ENCODE results near the gene HDAC4.

The HDAC4 gene

DNA sequence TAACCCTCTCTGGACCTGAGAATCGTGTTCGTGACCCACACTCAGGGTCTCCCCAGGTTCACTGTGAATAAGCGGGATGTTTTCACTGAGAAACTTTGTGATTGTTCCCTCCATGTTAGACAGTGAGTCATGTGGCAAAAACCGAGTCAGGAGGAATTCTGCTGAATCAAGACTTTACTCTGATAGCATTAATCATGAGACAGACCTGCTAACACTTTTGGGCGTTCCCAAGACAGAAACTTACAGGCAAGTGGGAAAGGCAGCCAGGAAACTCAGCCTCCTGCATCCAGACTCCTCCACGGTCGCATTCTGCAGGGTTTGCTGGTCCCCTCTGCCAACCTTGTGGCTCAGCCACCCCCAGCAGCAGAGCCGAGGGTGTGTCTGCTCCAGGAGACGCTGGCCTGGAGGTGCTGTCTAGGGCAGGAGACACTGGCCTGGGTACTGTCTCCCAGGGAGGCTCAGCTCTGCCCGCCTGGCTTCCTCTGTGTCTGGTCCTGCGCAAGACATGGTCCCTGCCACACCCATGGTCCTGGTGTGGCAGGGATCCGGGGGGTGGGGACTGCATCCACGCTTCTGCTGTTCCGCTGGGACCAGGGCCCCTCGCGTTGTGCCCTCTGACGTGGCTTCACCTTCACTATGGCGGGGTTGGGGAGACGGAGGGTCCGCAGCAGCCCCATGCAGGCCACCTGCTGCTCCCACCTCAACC lies 375.6 kb downstream of the HDAC4 start:
- no peak for DNase-seq (ENCODE audit: low read depth)

DNA sequence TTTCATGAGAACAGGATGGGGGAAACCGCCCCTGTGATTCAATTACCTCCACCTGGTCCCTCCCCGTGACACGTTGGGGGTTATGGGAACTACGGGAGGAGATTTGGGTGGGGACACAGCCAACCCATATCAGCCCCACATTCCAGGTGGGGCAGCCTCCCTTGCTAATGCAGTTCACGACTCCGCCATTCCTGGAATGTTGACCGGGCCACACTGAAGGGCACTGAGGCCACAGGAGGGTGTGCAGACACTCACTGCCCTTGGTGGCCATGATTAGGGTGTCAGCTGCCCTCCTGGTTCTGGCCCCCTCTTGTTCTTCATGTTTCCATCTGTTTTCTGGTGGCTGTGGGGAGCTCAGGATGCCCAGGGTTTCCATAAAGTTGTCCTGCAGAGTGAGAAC lies 376.6 kb downstream of the HDAC4 start:
- no peak for DNase-seq (ENCODE audit: low read depth)

DNA sequence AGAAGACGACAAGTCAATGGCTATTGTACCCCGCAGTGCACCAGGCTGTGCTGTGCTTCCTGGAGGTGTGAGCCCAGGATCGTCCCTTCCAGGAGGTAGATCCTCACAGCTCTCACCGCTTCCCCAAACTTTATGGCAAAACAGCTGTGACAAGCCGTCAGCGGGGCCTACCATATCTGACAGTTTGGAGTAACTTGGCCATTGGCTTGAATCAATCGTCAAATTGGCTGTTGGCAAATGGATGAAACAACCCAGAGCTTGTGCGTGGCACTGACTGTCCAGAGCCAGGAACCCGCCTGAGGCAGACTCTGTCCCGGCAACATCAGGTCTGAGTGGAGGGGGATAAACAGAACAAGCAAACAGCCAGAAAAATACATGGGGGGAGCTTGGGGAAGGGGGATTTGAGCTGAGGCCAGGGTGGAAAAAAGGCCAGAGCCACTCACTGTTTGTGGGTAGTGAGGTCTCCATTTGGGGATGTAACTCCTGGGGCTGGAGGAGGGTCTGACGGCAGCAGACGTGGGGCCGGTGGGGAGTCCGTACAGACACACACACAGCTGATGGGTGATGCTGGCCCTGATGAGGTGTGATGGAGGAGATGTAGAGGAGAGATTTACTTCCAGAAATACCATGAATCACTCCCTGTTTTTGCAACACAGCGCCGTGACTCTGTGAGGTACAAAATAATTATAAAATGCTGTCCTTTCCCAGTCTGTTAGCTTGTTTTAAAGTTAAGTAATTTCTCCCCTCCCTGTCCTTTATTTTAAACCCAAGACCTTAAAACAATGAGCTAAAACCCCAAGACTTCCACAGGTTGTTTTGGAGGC lies 378.2 kb downstream of the HDAC4 start:
- no peak for DNase-seq (ENCODE audit: low read depth)

- no peak for DNase-seq (ENCODE audit: low read depth)
These were observed 379.0 kb downstream of the HDAC4 start for GRCh38 chr2:239021651-239022436.

DNA sequence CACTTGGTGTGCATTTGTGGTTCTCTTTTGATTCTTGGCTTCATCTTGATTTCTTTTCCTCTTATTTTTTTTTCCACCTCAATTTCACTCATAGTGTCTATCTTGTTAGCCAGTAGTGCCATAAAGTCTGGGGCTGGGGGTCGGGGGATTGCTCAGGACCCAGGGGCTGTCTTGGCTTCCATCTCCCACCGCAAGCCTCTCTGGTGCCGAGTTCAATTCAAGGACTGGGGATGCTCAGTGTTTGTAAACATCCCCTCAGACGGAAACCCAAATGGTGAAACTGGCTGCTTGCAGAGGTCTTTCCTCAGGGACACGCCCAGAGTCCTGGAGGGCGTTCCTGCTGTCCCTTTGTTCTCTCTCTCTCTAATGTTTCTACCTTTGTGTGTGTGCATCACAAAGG lies 379.6 kb downstream of the HDAC4 start:
- DNase-seq (ENCODE audit: low read depth), result no peak

DNA sequence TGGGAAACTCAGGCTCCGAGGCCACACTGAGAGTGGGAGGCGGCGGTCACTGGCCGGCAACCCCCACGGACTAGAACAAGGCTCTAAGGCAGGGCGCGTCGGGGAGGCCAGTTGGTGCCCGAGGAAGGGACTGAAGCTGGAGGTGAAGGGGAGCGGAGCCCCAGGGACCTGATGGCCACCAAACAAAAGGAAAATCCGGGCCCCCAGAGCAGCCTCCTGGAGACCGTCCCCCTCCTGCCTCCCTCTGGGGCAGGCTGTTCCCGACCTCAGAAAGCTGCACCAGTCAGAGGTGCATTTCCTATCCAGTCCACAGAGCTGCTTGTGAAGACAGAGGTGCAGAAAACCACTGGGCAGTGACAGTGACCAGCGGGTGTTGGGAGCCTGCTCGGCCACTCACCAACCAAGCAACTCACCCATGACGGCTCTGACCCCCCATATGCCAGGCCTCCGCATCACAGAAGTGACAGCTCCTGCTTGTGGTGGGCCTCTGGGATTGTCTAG lies 380.2 kb downstream of the HDAC4 start:
- no peak for DNase-seq (ENCODE audit: low read depth)

DNA sequence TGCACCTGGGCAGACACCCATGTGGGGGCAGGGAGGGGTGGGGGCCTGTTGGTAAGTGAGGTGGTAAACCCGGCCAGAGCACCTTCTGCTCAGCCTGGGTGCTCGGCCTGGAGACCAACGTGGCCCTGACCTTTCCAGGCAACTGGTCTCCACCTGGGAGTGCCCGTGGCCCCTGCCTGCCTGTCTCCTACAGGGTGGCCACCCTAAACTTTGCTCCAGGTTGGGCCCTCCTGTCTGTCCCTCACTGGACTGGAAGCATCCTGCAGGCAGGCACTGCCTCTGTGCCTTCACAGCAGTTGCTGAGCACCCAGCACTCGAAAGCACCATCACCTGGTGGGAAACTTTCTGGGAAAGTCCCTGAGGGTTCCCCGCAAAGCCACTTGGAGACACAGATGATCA lies 381.6 kb downstream of the HDAC4 start:
- DNase-seq (ENCODE audit: low read depth), result no peak

- DNase-seq (ENCODE audit: low read depth), result no peak
These were observed 382.3 kb downstream of the HDAC4 start for GRCh38 chr2:239018271-239019182.

DNA sequence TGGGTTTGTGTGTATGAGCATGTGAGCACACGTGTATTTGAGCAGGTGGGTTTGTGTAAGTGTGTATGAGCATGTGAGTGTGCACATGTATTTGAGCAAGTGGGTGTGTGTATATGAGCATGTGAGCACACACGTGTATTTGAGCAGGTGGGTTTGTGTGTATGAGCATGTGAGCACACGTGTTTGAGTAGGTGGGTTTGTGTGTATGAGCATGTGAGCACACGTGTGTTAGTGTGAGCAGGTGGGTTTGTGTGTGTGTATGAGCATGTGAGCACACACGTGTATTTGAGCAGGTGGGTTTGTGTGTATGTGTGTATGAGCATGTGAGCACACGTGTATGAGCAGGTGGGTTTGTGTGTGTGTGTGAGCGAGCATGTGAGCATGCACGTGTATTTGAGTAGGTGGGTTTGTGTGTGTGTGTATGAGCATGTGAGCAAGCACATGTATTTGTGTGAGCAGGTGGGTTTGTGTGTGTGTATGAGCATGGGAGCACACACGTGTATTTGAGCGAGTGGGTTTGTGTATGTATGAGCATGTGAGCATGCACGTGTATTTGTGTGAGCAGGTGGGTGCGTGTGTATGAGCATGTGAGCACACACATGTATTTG lies 383.2 kb downstream of the HDAC4 start:
- DNase-seq (ENCODE audit: low read depth), result no peak

- no peak for DNase-seq (ENCODE audit: low read depth)
These were observed 384.7 kb downstream of the HDAC4 start for GRCh38 chr2:239015901-239016675.

GRCh38 chr2:239015218-239015900 lies 385.5 kb downstream of the HDAC4 start:
- no peak for DNase-seq (ENCODE audit: low read depth)

GRCh38 chr2:239014458-239015217 lies 386.2 kb downstream of the HDAC4 start:
- DNase-seq (ENCODE audit: low read depth), result no peak

DNA sequence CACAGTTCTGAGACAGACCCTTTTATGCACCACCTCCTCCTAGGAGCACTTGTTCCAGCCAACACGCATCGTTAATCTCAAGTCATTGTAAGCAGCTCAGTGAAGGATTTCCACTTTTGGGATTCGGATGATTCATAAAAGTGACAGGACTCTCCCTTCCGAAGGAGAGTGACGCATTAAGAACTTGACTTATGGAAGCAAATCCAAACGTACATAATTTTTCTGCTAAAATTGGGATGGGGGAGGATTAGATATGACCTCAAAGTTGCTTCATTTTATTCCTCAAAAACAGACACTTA lies 387.2 kb downstream of the HDAC4 start:
- DNase-seq (ENCODE audit: low read depth), result no peak

- no peak for DNase-seq (ENCODE audit: low read depth)
These were observed 387.7 kb downstream of the HDAC4 start for GRCh38 chr2:239012936-239013677.

DNA sequence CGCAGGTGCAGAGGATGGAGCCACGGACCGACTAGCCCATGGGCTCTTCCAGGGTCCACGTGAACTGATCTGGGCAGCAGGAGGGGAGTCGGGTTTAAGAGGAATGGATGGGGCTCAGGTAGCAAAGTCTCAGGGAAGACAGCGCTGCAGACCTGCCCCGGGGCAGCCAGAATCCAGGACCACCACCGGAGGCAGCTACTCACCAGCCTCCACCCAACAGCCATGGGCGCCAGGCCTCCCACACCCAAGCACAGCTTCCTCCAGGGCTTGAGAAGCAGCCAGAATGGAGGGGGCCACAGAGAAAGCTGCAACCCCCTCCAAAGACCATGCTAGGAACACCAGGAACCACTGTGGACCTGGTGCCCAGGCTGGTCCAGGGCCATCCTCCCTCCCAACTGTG lies 388.6 kb downstream of the HDAC4 start:
- no peak for DNase-seq (ENCODE audit: low read depth)

DNA sequence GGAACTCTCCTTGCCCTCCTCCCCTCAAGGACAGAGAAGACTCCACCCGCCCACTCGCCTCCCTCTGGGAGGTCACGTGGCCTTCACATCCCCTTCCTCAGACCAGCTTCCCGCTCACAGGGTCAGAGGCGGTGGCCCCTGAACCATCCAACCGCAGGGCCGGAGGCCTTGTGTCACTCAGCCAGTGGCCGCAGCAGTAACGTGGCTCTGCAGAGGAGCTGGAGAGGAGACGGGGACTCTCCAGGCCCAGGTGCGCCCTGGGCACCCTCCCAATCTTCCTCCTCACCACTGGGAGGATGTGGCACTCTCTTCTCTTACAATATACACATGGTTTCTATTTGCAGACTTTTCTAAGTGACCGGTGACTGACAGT lies 391.2 kb downstream of the HDAC4 start:
- no peak for DNase-seq (ENCODE audit: low read depth)

- DNase-seq (ENCODE audit: low read depth), result no peak
These were observed 391.9 kb downstream of the HDAC4 start for GRCh38 chr2:239008677-239009588.
